ENCODE results near the gene TMEM171.

Gene TMEM171

GRCh38 chr5:73120222-73121118 is at the start of gene TMEM171:
TSS of gene TMEM171 (plus strand) at chr5:73120575. CDS start at chr5:73123374, 2,799 bp downstream.
- DNase-seq (ENCODE audit: low spot score): no peak

- DNase-seq (ENCODE audit: low spot score): no peak
Measured at GRCh38 chr5:73081093-73081492, 39.3 kb upstream of the TMEM171 start.

- DNase-seq (ENCODE audit: low spot score): no peak
Measured at GRCh38 chr5:73088026-73088425, 32.3 kb upstream of the TMEM171 start.

GRCh38 chr5:73093943-73094342 is 26.4 kb upstream of the TMEM171 start:
- DNase-seq (ENCODE audit: low spot score): no peak

GRCh38 chr5:73094415-73094814 is 26.0 kb upstream of the TMEM171 start:
- DNase-seq (ENCODE audit: low spot score): no peak

GRCh38 chr5:73095564-73096238 is 24.7 kb upstream of the TMEM171 start:
- no peak for DNase-seq (ENCODE audit: low spot score)

GRCh38 chr5:73096239-73096575 is 24.2 kb upstream of the TMEM171 start:
- DNase-seq (ENCODE audit: low spot score): no peak

- DNase-seq (ENCODE audit: low spot score): no peak
Measured at GRCh38 chr5:73097740-73098139, 22.6 kb upstream of the TMEM171 start.

GRCh38 chr5:73100109-73100508 is 20.3 kb upstream of the TMEM171 start:
- no peak for DNase-seq (ENCODE audit: low spot score)

GRCh38 chr5:73103870-73104299 is 16.5 kb upstream of the TMEM171 start:
- no peak for DNase-seq (ENCODE audit: low spot score)

- DNase-seq (ENCODE audit: low spot score): no peak
Measured at GRCh38 chr5:73104326-73104725, 16.0 kb upstream of the TMEM171 start.

- DNase-seq (ENCODE audit: low spot score): no peak
Measured at GRCh38 chr5:73106335-73106734, 14.0 kb upstream of the TMEM171 start.

GRCh38 chr5:73110190-73110589 is 10.2 kb upstream of the TMEM171 start:
- DNase-seq (ENCODE audit: low spot score): no peak

- no peak for DNase-seq (ENCODE audit: low spot score)
Measured at GRCh38 chr5:73111536-73111935, 8.8 kb upstream of the TMEM171 start.

GRCh38 chr5:73112359-73112758 is 8.0 kb upstream of the TMEM171 start:
- DNase-seq (ENCODE audit: low spot score): no peak

- no peak for DNase-seq (ENCODE audit: low spot score)
Measured at GRCh38 chr5:73114044-73114688, 6.2 kb upstream of the TMEM171 start.

- DNase-seq (ENCODE audit: low spot score): no peak
Measured at GRCh38 chr5:73115399-73116051, 4.8 kb upstream of the TMEM171 start.

- no peak for DNase-seq (ENCODE audit: low spot score)
Measured at GRCh38 chr5:73116506-73116905, 3.9 kb upstream of the TMEM171 start.

GRCh38 chr5:73117088-73117740 is 3.2 kb upstream of the TMEM171 start:
- no peak for DNase-seq (ENCODE audit: low spot score)

GRCh38 chr5:73118391-73118973 is 1.9 kb upstream of the TMEM171 start:
- no peak for DNase-seq (ENCODE audit: low spot score)

GRCh38 chr5:73119451-73120157 is 771 bp upstream of the TMEM171 start:
- no peak for DNase-seq (ENCODE audit: low spot score)
